Measurements from ENCODE around the gene DLG3.

DLG3 gene

DNA sequence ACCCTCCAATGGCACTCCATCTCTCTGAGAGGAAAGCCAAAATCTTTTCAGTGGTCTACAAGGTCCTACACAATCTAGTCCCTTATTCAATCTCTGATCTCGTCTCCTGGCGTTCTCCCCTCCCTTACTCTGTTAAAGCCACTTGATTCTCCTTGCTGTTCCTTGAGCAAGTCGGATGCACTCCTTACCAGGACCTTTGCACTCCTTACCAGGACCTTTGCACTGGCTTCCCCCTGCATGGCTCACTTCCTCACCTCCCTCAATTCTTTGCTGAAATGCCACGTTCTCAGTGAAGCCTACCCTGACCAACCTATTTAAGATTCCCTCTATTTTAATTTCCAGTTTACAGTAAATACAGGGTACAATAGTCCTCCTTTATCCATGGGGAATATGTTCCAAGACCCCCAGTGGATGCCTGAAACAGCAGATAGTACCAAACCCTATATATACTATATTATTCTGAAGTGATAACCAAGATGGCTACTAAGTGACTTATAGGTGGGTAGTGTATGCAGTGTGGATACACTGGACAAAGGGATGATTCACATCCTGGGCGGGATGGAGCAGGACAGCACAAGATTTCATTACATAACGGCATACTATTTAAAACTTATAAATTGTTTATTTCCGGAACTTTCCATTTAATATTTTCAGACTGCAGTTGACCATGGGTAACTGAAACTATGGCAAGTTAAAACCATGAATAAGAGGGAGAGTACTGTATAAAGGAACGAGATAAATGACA lies 6.5 kb upstream of the DLG3 start:
- DNase-seq: no peak

DNA sequence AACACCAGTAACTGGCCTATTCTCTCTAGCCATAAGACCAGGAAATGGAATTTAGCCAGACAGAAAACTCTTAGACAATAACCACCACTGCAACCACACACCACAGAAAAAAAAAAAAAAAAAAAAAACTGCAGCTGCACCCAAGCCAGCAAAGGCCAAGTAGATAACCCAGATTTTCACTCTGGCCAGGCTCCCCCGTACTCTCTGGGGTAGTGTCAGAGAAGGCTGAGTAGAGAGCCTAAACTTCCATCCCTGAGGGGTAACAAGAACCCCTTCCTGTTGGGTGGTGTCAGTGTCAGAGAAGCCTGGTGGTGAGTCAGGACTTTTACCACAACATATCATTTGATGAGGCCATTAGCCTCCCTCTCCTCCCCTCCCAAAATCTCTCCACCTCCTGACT lies 5.6 kb upstream of the DLG3 start:
- DNase-seq: no peak

DNA sequence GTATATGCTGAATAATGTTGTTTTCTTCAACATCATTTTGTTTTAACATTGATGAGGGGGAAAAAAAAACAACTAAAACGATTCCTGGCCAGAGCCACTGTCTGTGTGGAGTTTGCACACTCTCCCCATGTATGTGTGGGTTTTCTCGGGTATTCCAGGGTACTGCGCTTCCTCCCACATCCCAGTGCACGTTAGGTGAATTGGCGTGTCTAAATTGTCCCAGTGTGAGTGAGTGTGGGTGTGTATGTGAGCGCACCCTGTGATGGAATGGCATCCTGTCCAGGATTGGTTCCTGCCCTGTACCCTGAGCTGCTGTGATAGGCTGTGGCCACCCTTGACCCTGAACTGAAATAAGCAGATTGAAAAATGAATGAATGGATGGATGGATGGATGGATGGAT lies 2.4 kb upstream of the DLG3 start:
- DNase-seq: no peak

DNA sequence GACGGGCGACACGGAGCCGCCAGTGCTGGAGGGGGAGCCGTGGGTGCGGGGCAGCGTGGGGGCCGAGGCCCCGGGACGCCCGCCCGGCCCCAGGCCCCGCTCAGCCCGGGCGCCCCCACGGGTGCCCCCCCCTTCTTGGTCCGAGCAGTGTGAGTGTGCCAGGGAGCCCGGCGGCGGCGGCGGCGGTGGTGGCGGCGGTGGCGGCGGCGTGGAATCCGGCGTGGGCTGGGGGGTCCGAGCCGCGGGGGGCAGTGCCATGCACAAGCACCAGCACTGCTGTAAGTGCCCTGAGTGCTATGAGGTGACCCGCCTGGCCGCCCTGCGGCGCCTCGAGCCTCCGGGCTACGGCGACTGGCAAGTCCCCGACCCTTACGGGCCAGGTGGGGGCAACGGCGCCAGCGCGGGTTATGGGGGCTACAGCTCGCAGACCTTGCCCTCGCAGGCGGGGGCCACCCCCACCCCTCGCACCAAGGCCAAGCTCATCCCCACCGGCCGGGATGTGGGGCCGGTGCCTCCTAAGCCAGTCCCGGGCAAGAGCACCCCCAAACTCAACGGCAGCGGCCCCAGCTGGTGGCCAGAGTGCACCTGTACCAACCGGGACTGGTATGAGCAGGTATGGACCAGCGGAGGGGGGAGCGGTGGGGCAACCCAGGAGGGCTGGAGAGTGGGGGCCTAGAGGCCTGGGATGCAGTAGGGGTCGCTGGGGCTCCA lies 466 bp downstream of the DLG3 start:
- DNase-seq: no peak

DNA sequence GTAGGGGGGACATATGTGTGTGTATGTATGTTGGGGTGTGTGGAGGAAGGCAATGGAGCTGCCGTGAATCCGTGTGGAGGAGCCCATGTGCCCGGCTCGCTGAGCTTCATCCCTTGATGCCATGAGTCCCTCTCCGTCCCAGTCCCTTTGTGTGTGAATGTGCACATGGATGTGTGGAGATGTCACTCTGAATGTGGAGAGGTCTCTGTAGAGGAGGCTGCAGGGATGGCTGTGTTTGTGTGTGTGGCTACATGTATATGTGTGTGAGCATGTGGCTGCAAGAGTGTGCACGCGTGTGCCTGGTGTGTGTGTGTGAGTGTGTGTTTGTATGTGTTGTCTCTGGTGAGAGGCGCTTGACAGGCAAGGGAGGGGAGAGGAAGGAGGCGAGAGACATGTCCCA lies 1.3 kb downstream of the DLG3 start:
- no peak for DNase-seq

DNA sequence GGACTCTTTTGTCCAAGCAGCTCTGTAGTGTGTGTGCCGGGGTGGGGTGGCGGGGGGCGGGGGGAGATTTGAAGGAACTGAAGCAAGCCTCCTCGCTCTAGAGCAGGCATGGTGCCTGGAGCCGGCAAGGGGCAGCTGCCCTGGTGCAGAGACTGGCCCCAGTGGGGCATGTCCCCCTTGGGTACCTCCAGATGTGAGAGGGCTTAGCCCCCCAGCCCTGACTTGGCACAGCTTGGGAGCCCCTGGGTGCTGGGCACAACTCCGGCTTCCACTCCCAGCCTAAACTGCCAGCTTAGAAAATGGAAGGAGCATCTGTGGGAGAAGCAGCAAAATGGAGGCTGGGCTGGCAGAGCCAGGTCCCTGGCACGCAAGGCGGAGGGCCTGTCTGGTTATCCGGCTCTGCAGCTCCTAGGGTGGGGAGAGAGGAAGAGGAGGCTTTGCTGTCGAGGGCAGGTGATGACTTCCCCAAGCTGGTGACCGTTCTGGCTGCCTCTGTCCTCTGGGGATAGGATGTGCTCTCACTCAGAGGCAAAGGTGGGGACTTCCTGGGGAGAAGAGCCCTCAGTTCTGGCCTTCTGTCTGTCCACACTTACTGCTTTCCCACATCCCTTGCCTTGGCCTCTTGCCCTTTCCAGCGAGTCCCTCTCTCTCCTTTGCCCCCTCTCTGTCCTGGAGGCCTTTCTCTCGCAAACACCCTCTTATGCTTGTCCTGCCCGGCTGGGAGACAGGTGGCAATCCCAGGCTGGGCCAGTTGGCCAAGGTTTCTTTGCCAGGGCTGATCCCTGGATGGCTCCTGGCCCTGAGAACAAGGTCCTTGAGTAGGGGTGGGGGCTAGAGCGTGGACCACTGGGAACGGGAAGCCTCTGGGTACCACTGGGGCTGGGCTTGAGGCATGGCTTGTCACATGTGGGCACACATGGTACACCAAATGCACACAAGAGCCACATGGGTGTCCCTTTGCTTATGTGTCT lies 2.0 kb downstream of the DLG3 start:
- DNase-seq: no peak

DNA sequence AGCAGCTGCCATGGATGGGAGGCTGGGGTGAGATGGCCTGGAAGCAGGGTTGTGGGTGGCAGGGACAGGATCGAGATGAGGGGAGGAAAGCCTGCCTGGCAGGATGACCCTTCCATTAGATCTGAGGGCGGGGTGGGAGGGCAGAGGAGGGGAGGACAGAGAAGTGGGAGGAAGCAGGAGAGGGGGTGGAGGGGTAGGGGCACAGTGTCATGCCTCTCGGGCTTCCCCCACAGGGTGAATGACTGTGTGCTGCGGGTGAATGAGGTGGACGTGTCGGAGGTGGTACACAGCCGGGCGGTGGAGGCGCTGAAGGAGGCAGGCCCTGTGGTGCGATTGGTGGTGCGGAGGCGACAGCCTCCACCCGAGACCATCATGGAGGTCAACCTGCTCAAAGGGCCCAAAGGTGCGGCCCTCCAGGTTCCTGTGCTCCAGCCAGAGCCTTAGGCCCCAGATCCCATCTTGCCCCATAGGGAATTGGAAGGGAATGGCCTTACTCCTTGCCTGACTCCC lies 4.9 kb downstream of the DLG3 start:
- DNase-seq: no peak

DNA sequence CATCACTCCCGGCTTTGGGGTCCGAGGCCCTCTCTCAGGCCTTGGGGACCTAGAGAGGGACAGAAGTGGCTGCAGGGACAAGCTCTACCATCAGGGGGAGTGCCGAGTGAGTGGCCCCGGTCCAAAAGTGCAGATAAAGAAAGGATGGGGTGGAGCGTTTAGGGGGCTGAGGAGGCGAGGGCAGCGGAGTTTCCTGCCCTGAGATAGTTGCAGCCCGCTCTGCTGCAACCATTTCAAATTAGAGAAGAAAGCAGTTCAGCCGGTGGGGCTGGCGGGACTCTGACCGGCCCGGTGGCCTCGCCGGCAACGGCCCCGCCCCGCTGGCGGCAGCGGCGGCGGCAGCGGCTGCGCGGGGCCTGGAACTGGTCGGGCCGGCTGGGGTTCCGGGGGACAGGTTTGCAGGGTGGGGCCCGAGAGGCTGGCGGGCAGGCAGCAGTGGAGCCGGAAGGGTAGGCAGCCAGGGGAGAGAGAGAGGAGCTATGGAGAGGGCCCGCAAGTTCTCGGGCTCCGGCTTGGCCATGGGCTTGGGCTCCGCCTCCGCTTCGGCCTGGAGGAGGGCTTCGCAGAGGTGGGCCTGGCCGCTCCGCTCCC lies 7.6 kb downstream of the DLG3 start:
- peak; percentile 67 for DNase-seq

DNA sequence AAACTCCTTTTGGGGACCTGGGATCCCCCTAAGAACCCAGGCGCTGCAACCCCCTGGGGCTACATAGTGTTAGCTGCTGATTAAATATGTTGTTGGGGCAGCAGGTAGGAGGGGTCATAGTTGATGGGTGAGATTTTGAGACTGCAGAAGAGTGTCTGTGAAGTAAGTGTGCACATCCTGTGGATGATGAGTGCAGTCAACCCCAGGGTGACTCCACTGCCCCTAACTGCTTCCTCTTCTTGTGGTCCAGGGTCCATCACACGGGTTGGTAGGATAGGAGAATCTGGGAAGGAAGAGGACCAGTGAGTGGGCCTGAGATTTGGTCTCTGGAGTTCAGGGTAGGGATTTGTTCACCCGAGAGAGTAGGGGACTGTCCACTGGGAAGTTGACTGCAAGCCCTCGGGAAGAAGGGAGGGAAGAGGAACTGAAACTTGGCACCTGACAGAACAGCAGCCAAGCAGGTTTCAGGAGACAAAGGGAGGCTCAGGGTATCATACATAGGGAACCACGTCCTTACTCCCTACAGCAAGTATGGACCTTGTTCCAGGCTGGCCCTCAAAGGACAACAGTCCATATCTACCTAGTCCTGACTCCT lies 8.5 kb downstream of the DLG3 start:
- DNase-seq: no peak

DNA sequence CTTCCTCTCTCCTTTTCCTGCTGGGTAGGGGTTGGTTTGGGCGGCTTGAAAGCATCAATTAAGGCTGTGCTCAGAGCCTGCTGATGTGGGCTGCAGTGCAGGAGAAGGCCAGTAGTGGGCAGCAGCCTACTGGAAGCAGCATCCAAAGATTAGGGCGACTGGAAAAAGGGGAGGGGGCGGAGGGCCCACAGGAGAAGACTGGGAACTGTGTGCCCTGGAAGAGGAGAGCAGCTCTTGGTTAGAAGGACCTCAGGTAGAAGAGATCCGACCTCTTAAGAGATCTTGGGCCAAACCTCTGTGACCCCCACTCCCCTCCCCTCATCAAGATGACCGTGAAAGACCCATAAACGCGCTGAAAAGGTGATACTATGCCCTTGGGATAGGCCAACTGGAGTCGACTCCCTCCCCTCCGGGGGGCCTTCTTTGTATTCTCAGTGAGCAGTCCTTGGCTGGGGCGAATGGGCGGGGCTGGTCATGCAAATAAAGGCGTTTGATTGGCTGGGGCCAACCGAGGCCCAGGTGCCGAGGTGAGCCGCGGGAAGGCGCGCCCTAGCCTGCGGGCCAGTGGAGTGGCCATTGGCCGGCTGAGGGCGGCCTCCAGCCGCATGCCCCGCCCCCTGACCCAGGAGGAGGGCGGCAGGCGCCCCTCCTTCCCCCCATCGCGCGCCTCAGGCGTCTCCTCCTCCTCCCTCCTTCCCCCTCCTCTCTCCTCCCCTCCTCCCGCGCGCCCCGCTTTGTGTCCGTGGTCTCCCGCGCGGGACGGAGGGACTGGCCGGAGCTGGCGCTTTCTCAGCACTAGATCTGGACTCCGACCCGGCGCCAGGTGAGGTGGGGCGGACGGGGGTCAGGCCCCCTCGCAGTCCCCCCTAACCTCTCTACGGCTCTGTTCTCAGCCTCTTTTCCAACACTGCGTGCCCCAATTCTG lies 10.1 kb downstream of the DLG3 start:
- peak; percentile 90 for DNase-seq

DNA sequence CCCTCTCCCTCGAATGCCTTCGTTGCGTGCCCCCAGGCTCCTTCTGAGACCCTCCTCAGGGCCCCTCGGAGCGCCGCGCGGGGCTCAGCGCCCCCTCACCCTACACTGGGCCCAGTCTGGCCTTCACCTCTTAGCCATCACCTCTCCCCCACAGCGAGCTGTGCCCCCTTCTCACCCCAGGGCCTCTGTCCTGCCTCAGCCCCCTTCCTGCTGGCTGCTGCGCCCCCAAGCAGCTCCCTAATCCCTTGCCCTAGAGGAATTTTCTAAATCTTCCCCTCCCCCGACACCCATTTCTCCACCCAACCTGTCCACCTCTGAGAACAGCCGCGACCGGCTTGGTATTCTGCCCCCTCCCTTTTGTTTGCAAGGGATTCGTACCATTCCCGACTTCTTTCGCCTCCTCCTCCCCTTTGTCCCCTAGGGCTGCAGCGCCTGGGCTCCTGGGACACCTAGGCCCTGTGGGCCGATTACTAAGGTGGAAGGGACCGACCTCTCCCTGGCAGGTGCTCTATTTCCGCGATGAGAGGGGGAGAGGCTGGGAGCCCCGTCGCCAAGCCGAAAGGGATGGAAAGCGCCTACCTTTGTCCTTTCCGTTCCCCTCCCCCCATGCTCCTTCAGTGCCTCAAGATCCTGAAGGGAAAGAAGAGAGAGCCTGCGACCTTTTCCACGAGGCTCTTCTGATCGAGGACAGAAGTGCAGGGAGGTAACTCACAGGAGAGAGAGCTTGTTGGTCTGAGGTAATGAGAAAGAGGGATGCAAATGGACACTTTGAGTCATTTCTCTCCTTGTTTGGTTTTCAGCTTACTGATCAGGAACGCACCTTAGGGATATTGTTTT lies 10.9 kb downstream of the DLG3 start:
- DNase-seq: peak; percentile 59

DNA sequence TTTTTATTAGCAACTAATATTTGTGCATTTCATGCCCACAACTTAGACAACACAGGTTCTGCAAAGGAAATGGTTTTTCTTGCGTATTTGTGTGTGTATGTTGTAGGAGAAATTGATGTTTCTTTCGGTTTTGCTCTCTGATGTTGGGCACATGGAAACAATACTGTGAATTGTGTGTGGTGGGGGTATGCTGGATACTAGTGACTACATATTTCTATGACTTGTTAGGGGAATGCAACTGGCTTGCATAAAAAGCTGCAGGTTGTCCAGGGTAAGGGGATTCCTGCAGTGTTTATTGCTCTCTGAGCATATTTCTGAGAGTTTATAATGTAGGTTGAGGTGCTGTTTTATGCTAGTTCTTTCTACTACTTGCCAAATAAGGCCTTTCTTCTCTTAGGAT lies 11.6 kb downstream of the DLG3 start:
- no peak for DNase-seq

DNA sequence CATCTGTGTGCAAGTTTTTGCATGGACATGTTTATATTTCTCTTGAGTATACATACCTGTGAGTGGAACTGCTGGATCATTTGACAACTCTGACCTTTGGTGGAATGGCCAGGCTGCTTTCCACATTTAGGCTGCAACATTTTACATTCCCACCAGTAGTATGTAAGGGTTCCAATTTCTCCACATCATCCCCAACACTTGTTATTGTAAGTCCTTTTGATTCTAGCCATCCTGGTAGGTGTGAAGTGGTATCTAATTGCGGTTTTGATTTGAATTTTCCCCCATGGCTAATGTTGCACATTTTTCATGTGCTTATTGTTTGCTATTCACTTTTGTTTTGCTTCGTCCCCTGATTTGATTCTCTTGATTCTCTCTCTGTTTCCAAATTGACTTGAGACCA lies 16.4 kb downstream of the DLG3 start:
- no peak for DNase-seq

DNA sequence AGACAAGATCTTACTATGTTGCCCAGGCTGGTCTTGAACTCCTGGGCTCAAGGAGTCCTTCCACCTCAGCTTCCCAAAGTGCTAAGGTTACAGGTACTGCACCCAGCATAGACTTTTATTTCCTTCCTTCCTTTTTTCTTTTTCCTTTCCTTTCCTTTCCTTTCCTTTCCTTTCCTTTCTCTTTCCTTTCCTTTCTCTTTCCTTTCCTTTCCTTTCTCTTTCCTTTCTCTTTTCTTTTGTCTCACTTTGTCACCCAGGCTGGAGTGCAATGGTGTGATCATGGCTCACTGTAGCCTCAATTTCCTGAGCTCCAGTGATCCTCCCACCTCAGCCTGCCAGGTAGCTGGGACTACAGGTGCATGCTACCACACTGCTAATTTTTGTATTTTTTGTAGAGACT lies 19.4 kb downstream of the DLG3 start:
- no peak for DNase-seq

DNA sequence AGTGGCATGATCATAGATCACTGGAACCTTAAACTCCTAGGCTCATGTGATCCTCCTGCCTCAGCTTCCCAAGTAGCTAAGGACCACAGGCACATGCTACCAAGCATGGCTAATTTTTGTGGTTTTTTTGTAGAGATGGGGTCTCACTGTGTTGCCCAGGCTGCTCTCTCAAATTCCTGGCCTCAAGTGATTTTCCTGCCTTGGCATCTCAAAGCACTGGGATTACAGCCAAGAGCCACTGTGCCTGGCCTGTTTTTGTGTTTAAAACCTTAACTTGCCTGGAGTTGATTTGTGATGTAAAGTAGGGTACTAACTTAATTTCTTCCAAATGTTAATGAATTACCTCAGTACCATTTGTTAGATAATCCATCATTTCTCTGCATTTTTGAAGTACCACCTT lies 22.3 kb downstream of the DLG3 start:
- DNase-seq: no peak

DNA sequence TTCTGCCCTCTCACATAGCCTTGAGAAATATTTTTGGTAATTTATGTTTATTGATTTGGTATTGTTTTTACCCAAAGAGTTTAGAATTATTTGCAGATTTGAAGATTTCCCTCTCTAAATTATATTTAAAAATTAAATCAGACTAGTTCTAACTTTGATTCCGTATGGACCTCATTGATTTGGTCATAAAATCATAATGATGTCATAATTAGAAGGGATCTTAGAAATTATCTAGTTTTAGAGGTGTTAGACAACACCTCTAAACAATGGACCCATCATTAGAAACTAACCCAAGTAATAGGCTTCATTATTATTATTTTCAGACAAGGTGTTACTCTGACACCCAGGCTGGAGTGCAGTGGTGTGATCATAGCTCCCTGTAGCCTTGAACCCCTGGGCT lies 24.1 kb downstream of the DLG3 start:
- no peak for DNase-seq

DNA sequence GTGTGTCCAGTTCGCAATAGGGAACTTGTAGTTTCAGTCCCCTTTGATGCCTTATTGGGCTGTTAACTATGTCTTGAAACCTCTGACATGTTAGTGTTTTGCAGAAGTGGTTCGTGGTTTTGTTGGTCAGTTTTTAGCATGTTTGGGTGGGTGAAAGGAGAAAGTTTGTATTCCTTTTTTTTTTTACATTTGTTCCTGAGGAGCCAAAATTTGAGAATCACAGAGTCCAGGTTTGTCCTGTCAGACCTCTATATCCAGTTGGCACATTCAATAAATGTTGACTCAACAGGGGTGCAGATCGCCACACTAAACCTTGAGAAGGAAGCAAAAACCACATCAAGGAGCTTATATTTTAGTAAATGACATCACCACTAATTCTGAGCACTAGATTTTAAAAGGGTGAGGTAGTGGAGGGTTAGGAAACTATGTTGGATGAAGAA lies 26.2 kb downstream of the DLG3 start:
- no peak for DNase-seq

DNA sequence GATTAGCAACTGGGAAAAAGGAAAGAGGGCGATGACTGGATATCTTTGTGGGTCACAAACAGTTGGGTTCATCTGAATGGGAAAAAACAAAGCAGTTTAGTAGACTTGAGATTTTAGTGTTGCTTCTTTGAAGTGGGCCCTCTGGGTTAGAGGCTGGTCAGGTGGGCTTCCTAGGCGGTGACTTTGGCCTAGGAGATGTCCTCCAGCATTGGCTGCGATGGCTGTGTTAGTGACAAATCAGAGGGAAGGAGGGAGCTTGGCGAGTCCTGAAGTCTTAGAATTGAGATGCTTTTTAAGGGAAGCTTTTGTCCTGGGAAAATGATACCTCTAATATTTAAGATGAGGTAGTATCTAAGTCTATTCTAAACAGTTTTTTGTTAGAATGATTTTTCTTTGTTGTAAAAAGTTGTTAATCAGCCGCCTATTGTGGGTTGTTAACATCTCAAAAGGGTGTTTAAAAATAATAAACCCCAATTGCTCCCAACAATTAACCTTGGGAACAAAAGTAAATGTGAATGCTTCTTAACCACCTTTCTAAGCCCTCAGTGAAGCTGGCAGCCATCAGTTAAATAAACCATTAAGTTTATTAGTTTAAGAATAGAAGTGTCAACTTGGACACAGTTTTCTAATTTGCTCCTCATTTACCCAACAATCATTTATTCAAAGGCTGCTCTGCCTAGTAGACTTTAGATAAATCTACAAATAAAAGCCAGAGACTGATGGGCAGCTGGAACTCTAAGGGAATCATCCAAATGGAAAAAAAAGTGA lies 31.7 kb downstream of the DLG3 start:
- DNase-seq: no peak

DNA sequence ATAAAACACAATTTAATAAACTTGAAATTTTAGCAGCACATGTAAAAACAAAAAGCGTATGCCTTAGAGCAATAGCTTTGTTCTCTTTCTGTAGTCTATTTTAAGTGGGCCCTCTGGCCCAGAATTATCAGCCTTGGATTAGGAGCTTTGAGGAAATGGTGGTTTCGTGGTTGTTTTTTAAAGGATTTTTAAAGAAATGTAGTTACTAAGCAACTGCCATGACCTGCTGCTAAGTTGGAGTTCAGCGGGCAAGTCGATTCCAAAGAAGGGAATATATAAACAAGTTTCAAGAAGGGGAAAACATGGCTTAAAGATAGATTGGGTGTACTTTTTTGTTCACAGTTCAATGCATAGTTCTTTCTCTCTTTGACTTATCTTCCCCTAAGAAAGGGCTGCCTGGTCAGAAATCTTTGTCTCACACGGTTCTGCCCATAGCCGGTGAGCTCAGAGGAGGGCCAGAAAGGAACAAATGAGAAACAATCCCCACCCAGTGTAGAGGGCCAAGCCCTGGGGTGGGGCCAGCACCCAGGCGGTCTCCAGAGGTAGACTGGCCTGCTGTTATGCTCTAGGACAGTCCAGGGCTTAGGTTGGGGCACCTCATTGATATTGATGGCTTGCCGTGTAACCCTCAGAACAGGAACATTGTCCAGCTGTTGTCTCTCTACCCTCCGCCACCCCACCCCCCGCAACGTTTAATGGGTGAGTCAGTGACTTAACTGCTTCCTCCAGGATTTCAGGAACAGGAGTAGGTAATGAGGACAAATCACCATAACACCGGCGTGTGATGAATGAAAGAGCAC lies 32.5 kb downstream of the DLG3 start:
- DNase-seq: no peak
